AG04450 (cell line): ENCODE results near the gene DEPP1. TPM values are rescaled to one million over a fixed set of nuclear protein-coding genes. Genes with fewer than 3 reads are reported as not detected.

ENCODE experiments used
- CTCF ChIA-PET: fragments of 300-600, 350-600 bp; formaldehyde crosslinking; extraction: SDS; loops from one replicate; lab custom pipeline; 2022; ENCODE audit warnings: antibody characterized with exemption, inconsistent platforms; lab: Charles Lee
- POLR2A ChIA-PET: fragments of 350-600 bp; formaldehyde crosslinking; extraction: SDS; loops from one replicate; lab custom pipeline; 2021; ENCODE audit warnings: antibody characterized with exemption, inconsistent platforms; lab: Yijun Ruan, JAX
- DNase-seq: peaks from one replicate; pipeline ENCODE4 v3.0.0-alpha.2; 2011; ENCODE audit warnings: low read depth, low spot score
- H3K27ac ChIP-seq: one replicate; pipeline ENCODE4 v1.5.1; 2012; ENCODE audit warnings: low read depth, low read length, control low read depth
- H3K27me3 ChIP-seq: one replicate; pipeline ENCODE4 v1.6.0; 2012; ENCODE audit warnings: low read length; ENCODE audit not compliant: control insufficient read depth, insufficient read depth
- H3K4me3 ChIP-seq: 2 replicates; pipeline ENCODE4 v1.5.1; 2011; ENCODE audit warnings: mild to moderate bottlenecking, low read depth, low read length, control low read depth
- H3K9me3 ChIP-seq: 2 replicates; pipeline ENCODE4 v1.5.1; 2012; ENCODE audit warnings: low read length; ENCODE audit not compliant: control insufficient read depth, insufficient read depth
- CTCF ChIP-seq: IDR thresholded peaks from 2 replicates; pipeline ENCODE4 v1.5.1; 2011; ENCODE audit warnings: low read depth, low read length, control low read depth, inconsistent platforms
- polyA plus RNA-seq: library from polyadenylated mRNA; depleted of rRNA; stranded (reverse); fragments of >200 nt; gene quantifications from 2 replicates; pipeline ENCODE4 v1.2.3, GENCODE V29; 2011

DEPP1 gene
- polyA plus RNA-seq, 1 experiment: 31.1 TPM

DNA sequence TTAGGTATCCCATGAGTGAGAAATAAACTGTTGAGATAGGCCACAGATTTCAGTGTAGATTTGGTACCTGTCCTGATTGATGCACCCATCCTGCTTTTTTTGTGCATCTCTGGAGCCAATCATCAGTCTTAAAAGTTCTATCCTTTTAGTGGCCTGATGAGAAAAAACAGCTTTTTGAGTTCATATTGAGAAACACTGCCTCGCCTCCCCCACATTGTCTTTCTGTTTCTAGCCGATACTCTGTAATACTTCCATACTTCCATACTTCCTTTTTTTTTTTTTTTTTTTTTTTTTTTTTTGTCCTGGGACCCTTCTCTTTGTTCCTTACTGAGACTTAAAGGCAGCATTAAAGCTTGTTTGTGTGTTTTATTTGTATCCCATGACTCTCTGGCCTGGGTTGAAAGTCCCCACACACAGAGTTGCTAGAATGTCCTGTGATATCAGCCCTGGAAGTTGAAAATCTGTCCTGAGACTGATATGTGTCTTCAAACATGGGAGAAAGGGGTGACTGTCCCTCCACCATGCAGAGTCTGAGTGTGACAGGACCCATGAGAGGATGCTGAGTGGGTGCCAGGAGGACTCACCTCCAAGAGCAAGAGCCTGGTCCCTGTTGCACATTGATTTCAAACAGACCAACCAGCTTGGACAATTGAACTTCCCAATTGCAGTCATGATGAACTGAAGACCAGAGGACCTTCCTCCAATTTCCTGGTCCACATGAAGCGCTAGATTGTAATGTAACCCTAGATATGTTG, 27.8 kb upstream of the DEPP1 start:
- H3K27ac ChIP-seq: no peak overlapping the region
- ChIA-PET CTCF (interaction anchor here (0.6 to 1.3 kb wide), 5 partner anchors 13 to 229 kb away, joined by 4 to 12 read pairs (median 4); no protein-coding TSS in a partner anchor), POLR2A (no interaction called here)
- DNase-seq: no peak
- H3K27me3 ChIP-seq: no peaks in the 10 kb centered on the region
- peaks cover 6% of the 10 kb centered on the region; the same call in 1 of the 2 replicates for H3K9me3 ChIP-seq
- TF ChIP-seq CTCF: no peak
- H3K4me3 ChIP-seq: no peak overlapping the region

GRCh38 chr10:45005284-45005683, 26.7 kb upstream of the DEPP1 start:
- ChIA-PET POLR2A (no interaction called here), CTCF (interaction anchor here (0.6 to 2.5 kb wide), 3 partner anchors 27 to 73 kb away, joined by 3 to 16 read pairs (median 3); partner anchors contain the start of gene DEPP1)
- TF ChIP-seq CTCF: no peak
- Histone ChIP-seq H3K27ac (no peak overlapping the region), H3K27me3 (no peaks in the 10 kb centered on the region), H3K9me3 (peaks cover 6% of the 10 kb centered on the region; the same call in 1 of the 2 replicates), H3K4me3 (no peak overlapping the region)
- DNase-seq: no peak

GRCh38 chr10:45004661-45005060, 26.1 kb upstream of the DEPP1 start:
- Histone ChIP-seq H3K27ac (no peak overlapping the region), H3K4me3 (no peak overlapping the region), H3K9me3 (peaks cover 6% of the 10 kb centered on the region; the same call in 1 of the 2 replicates), H3K27me3 (no peaks in the 10 kb centered on the region)
- POLR2A ChIA-PET: no interaction called here
- CTCF ChIA-PET: interaction anchor here (0.7 to 2.5 kb wide), 2 partner anchors 26 to 73 kb away, joined by 3 to 16 read pairs; partner anchors contain the start of gene DEPP1
- DNase-seq: no peak
- TF ChIP-seq CTCF: no peak

DNA sequence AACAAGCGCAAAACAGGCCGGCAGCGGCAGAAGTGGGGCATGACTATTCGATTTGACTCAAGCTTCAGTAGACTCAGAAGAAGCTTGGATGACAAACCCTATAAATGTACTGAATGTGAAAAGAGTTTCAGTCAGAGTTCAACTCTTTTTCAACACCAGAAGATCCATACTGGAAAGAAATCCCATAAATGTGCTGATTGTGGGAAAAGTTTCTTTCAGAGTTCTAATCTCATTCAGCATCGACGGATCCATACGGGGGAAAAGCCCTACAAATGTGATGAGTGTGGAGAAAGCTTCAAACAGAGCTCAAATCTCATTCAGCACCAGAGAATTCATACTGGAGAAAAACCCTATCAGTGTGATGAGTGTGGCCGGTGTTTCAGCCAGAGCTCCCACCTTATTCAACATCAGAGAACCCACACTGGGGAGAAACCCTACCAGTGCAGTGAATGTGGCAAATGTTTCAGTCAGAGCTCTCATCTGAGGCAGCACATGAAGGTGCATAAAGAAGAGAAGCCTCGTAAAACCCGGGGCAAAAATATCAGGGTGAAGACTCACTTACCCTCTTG, 24.9 kb upstream of the DEPP1 start:
- no peak for TF ChIP-seq CTCF
- ChIA-PET CTCF (interaction anchor here (1.0 to 2.5 kb wide), 3 partner anchors 28 to 71 kb away, joined by 3 to 16 read pairs (median 7); no protein-coding TSS in a partner anchor), POLR2A (no interaction called here)
- Histone ChIP-seq H3K27ac (no peak overlapping the region), H3K27me3 (no peaks in the 10 kb centered on the region), H3K4me3 (no peak overlapping the region), H3K9me3 (peaks cover 6% of the 10 kb centered on the region; the same call in 1 of the 2 replicates)
- DNase-seq: no peak
